Adipose tissue (tissue), 3 donors: Measurements from ENCODE around the gene MTRF1L. TPM values are rescaled to one million over a fixed set of nuclear protein-coding genes. Genes with fewer than 3 reads are reported as not detected.

Experiments
- H3K27ac ChIP-seq: one replicate; pipeline ENCODE4 v1.5.1; 2013; ENCODE audit warnings: low read depth, low read length
- WGBS, 3 donors: extraction: QIAGEN DNeasy Blood & Tissue Kit; methylation state at CpG; one replicate each; pipeline ENCODE4 v1.1.7; 2013; 5-methylcytosine and 5-hydroxymethylcytosine counted together
- polyA plus RNA-seq, 3 donors: library from polyadenylated mRNA; stranded (reverse); fragments of 200-250 nt; gene quantifications; one replicate each; pipeline ENCODE4 v1.2.3, GENCODE V29; 2013
- donor health status: healthy with polysubstance abuse.
- donor health status: Bipolar disorder and iron deficiency.
- donor health status: healthy.

The MTRF1L gene
- polyA plus RNA-seq, 3 donors = 4.3 to 15.8 (median 13.5) TPM

DNA sequence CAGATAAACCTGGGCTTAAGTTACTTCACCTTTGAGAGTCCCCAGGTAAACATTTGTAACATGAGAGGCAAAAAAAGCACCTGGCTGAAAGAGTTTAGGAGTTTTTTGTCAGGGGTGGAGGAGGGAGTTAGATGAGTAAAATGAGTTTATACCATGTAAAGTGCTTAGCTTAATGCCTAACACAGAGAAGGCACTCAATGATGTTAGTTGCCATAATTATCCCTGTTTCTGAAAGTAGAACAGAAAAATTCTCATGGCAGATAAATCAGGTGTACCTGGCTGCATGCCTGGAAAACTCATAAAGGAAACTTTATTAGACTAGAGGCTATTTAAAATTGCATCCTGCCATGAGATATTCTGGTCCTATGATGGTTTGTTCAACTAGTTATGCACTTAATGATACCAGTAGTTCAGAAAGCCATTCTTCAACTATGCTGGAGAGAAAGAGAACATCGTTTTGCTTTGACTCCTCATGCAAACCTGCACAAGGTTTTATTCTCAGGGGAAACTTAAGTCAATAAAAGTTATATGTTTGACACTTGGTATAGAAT is 60.1 kb downstream of the MTRF1L start:
- H3K27ac ChIP-seq = no peak overlapping the region
- WGBS, 3 donors = 59 to 69% (median 59%) methylated on average over 1 of the region's 1 CpG

DNA sequence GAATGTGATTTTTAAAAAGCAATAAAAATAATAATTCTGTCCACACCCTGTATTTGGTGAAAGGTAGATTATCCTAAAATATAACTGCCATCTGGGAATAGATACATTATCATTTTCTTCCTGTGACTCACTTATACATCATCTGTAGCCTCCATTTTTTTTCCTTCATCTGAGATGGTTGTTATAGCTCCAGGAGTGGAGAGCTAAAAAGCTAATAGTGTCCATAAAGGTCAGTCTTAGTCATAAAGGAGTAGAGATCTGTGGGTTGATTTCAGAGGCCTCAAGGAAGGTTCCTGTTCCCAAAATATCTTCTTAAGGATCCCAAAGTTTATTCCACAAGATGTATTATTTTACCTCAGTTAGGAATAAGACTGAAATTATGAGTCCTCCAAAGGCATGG is 60.8 kb downstream of the MTRF1L start:
- H3K27ac ChIP-seq = no peak overlapping the region

Other genes starting within 250 kb of the MTRF1L start
- gene FBXO5, start 19.7 kb downstream of the MTRF1L start, polyA plus RNA-seq = 1 to 10 TPM; 1.2 to 6.4 (median 2.7) TPM
- 1 to 10 TPM in 1 of 3 donors, under 1 TPM in 2; 0.22 to 1.1 (median 0.32) TPM for gene RGS17, start 128.6 kb upstream of the MTRF1L start, polyA plus RNA-seq